Spleen (tissue), 11 donors: Measurements from ENCODE around the gene ANKRD52. TPM values are rescaled to one million over a fixed set of nuclear protein-coding genes. Genes with fewer than 3 reads are reported as not detected.

ENCODE experiments used
- DNase-seq: peaks from one replicate; pipeline ENCODE4 v3.0.0-alpha.2; 2020
- H3K27ac ChIP-seq, 8 donors: fragments of 200-600 bp; sonication (generic) in 7 of 8; 1 replicate in 4 of 8; 2 replicates in 4 of 8; pipeline versions ENCODE4 v1.5.0 to v1.8.0; 2016 to 2021; ENCODE audit warnings: inconsistent platforms in 4 of 8, mild to moderate bottlenecking in 4 of 8, moderate library complexity in 1 of 8
- H3K27me3 ChIP-seq, 7 donors: fragments of 200-600 bp; sonication (generic) in 6 of 7; replicated peaks in 1 of 7; 1 replicate in 4 of 7; 2 replicates in 3 of 7; pipeline versions ENCODE4 v1.5.0 to v1.8.0; 2016 to 2021; ENCODE audit warnings: inconsistent platforms in 3 of 7, mild to moderate bottlenecking in 1 of 7
- H3K36me3 ChIP-seq, 6 donors: fragments of 200-600 bp; sonication (generic) in 5 of 6; 1 replicate in 4 of 6; 2 replicates in 2 of 6; pipeline versions ENCODE4 v1.5.0 to v1.8.0; 2016 to 2021; ENCODE audit warnings: inconsistent platforms in 2 of 6
- H3K4me1 ChIP-seq, 6 donors: fragments of 200-600 bp; sonication (generic) in 5 of 6; 1 replicate in 3 of 6; 2 replicates in 3 of 6; pipeline versions ENCODE4 v1.5.0 to v1.8.0; 2016 to 2021; ENCODE audit warnings: inconsistent platforms in 3 of 6
- H3K4me3 ChIP-seq, 8 donors: fragments of 200-600 bp; sonication (generic) in 7 of 8; 1 replicate in 4 of 8; 2 replicates in 4 of 8; pipeline versions ENCODE4 v1.5.0 to v1.8.0; 2016 to 2021; ENCODE audit warnings: inconsistent platforms in 4 of 8, mild to moderate bottlenecking in 4 of 8, moderate library complexity in 2 of 8
- H3K9me3 ChIP-seq, 8 donors: fragments of 200-600 bp; sonication (generic) in 7 of 8; 1 replicate in 4 of 8; 2 replicates in 4 of 8; pipeline versions ENCODE4 v1.5.0 to v1.8.0; 2016 to 2021; ENCODE audit warnings: inconsistent platforms in 4 of 8
- CTCF ChIP-seq, 11 experiments: fragments of 200-600 bp in 7 of 11; fragments of 450-650 bp in 4 of 11; sonication (generic) in 4 of 11; IDR thresholded peaks in 8 of 11; conservative IDR thresholded peaks in 3 of 11; 1 replicate in 7 of 11; 2 replicates in 4 of 11; pipeline versions ENCODE4 v1.4.0 to v1.8.0; 2016 to 2021; ENCODE audit warnings: antibody characterized with exemption in 11 of 11, inconsistent platforms in 4 of 11, mild to moderate bottlenecking in 1 of 11
- POLR2A ChIP-seq, 3 donors: fragments of 450-650 bp; IDR thresholded peaks; one replicate each; pipeline ENCODE4 v1.5.1; 2017; ENCODE audit warnings: antibody characterized with exemption in 3 of 3, mild to moderate bottlenecking in 1 of 3
- POLR2AphosphoS5 ChIP-seq, 3 donors: sonication (generic); formaldehyde crosslinking; IDR thresholded peaks; one replicate each; pipeline ENCODE4 v1.5.1; 2017; ENCODE audit warnings: antibody characterized with exemption in 3 of 3
- WGBS, 5 donors: extraction: QIAGEN DNeasy Blood & Tissue Kit in 3 of 5; methylation state at CpG; one replicate each; pipeline versions ENCODE4 v1.1.5 to v1.1.7; 2013 to 2018; 5-methylcytosine and 5-hydroxymethylcytosine counted together
- intact Hi-C: fragments of 100-400 bp; cut with DNase I; formaldehyde crosslinking; loops from one replicate; pipeline ENCODE4 v1.15.0; 2023; ENCODE audit warnings: low total_unique reads
- polyA plus RNA-seq, 3 donors: library from polyadenylated mRNA; stranded (reverse); fragments of 200-250 nt; gene quantifications; one replicate each; pipeline ENCODE4 v1.2.1, GENCODE V29; 2013
- total RNA-seq, 7 donors: library from RNA; depleted of rRNA in 3 of 7; stranded (reverse); fragments of >200 nt in 3 of 7; fragmentation: NEBNext Ultra II Directional in 4 of 7; extraction: Animal tissue kit (Norgen Biotek cat#: 25700) in 4 of 7; gene quantifications; one replicate each; pipeline versions ENCODE4 v1.1.0 to v1.2.1, GENCODE V29; 2016 to 2021
- donor health status: healthy with polysubstance abuse.
- donor health status: DM: no; HTN: no; CAD: no; lungs with moderate emphysema.
- donor health status: DM: no; HTN: no; CAD: no.
- donor health status: Bipolar disorder and iron deficiency.
- donor health status: healthy.
- donor health status: DM: no; HTN: no; CAD: no.
- donor health status: DM: yes; HTN: yes; CAD: no.

ANKRD52 gene
- total and polyA plus RNA-seq, 10 donors: 2.2 to 35.2 (median 25.5) TPM

GRCh38 chr12:56190695-56191155 is 67.5 kb downstream of the ANKRD52 start:
- Histone ChIP-seq H3K36me3 (peaks cover 0 to 14% (median 10%) of the 10 kb centered on the region in 6 donors), H3K4me3 (peak overlapping the region; percentile 57 to 94 (median 84)), H3K4me1 (peaks cover 22 to 58% (median 35%) of the 10 kb centered on the region in 6 donors), H3K27me3 (no peaks in the 10 kb centered on the region), H3K9me3 (no peaks in the 10 kb centered on the region), H3K27ac (peak overlapping the region; percentile 85 to 96 (median 94))
- DNase-seq: no peak
- 24 to 31% (median 27%) methylated on average over 9 of the region's 9 CpGs for WGBS, 5 donors
- no peak for TF ChIP-seq POLR2AphosphoS5 (IDR thresholded peaks at IDR 0.05)
- no peak for TF ChIP-seq CTCF (IDR thresholded peaks at IDR 0.05 in 8 of 11, conservative IDR thresholded peaks at IDR 0.05 in 3 of 11)
- no peak for TF ChIP-seq POLR2A (IDR thresholded peaks at IDR 0.05)
- intact Hi-C loops: loop anchor here (10.0 kb wide), 1 partner anchor 64 kb away; the partner anchor contains the start of gene ANKRD52

DNA sequence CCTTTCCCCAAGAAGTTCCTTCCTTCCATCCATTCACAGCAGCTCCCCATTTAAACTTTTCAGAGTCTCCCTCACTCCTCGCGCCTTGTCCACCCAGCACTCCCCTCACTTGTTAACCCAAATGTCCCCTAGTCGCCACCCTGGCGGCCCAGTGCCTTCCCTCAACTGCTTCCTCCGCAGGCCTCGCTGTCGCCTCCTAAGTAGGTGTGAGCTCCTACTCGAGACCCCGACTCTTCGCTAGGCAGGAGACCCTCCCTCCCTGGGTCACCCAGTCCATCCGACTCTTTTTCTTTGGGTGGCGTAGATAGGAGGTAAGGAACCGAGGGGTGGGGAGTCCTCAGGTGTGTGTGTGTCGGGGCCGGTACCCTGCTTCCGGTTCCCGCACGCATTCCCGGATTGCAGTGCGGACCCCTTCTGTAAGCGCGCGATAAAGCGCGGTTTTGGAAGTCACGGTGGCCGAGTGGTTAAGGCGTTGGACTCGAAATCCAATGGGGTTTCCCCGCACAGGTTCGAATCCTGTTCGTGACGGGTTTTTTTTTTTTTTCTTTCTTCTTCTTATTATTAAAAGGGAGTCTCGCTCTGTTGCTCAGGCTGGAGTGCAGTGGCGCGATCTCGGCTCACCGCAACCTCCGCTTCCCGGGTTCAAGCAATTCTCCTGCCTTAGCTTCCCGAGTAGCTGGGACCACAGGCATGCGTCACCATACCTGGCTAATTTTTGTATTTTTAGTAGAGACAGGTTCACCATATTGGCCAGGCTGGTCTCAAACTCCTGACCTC is 68.1 kb downstream of the ANKRD52 start:
- H3K9me3 ChIP-seq: no peaks in the 10 kb centered on the region
- H3K36me3 ChIP-seq: peaks cover 0 to 20% (median 16%) of the 10 kb centered on the region in 6 donors
- H3K27me3 ChIP-seq: no peaks in the 10 kb centered on the region
- peak; percentile 90 for DNase-seq
- intact Hi-C loops: loop anchor here (2.0 to 10.0 kb wide), 2 partner anchors 63 to 65 kb away; partner anchors contain the start of gene ANKRD52
- 1% methylated on average over 42 of the region's 42 CpGs for WGBS, 5 donors
- TF ChIP-seq POLR2A (IDR thresholded peaks at IDR 0.05) (no peak), POLR2AphosphoS5 (IDR thresholded peaks at IDR 0.05) (peak in 1 of 3 donors; percentile 24), CTCF (IDR thresholded peaks at IDR 0.05 in 8 of 11, conservative IDR thresholded peaks at IDR 0.05 in 3 of 11) (peak in 4 of 11 experiments; percentile 7 to 35 (median 14))
- H3K4me3 ChIP-seq: peak overlapping the region; percentile 57 to 94 (median 84)
- peaks cover 22 to 58% (median 35%) of the 10 kb centered on the region in 6 donors for H3K4me1 ChIP-seq
- H3K27ac ChIP-seq: peak overlapping the region; percentile 85 to 96 (median 94)

GRCh38 chr12:56189099-56189917 is 68.9 kb downstream of the ANKRD52 start, which contains the start of gene SMARCC2:
SMARCC2 (minus strand) TSS chr12:56189483; CDS start chr12:56189461, 22 bp downstream.
- 1% methylated on average over 31 to 91 of the region's 93 CpGs for WGBS, 5 donors
- peak within 1 kb of the TSS; percentile 57 to 94 (median 84) for H3K4me3 ChIP-seq
- H3K9me3 ChIP-seq: no peaks in the 10 kb centered on the region
- TF ChIP-seq POLR2A (IDR thresholded peaks at IDR 0.05): no peak
- TF ChIP-seq POLR2AphosphoS5 (IDR thresholded peaks at IDR 0.05): peak; percentile 72 to 77 (median 72)
- TF ChIP-seq CTCF (IDR thresholded peaks at IDR 0.05 in 8 of 11, conservative IDR thresholded peaks at IDR 0.05 in 3 of 11): peak; percentile 19 to 92 (median 80)
- peaks cover 0 to 28% (median 24%) of the 10 kb centered on the region in 6 donors for H3K36me3 ChIP-seq
- DNase-seq: peak; percentile 97
- H3K4me1 ChIP-seq: peaks cover 22 to 58% (median 35%) of the 10 kb centered on the region in 6 donors
- H3K27me3 ChIP-seq: no peaks in the 10 kb centered on the region
- H3K27ac ChIP-seq: peak within 1 kb of the TSS; percentile 85 to 96 (median 94)
- intact Hi-C loops: loop anchor here (2.0 kb wide), 1 partner anchor 63 kb away; no protein-coding TSS in a partner anchor
